Panc1 (cell line): ENCODE measurements around the gene MND1.

Experiments used
- POLR2AphosphoS5 ChIP-seq: IDR thresholded peaks from 2 replicates; pipeline ENCODE4 v1.6.1; 2012; ENCODE audit warnings: mild to moderate bottlenecking, low read depth, low read length, moderate library complexity
- TF ChIP-seq, protein P1 (sequence below): fragments of 450-650 bp; IDR thresholded peaks from 2 replicates; pipeline ENCODE4 v1.5.1; 2017; ENCODE audit warnings: mild to moderate bottlenecking
- TF ChIP-seq, protein P2 (sequence below), 2 experiments: IDR thresholded peaks; 2 replicates each; pipeline ENCODE4 v1.6.1; 2011 to 2012; ENCODE audit warnings: low read depth in 2 of 2, control low read depth in 1 of 2, low read length in 1 of 2, mild to moderate bottlenecking in 1 of 2, moderate library complexity in 1 of 2; ENCODE audit not compliant: insufficient read depth in 1 of 2

DNA sequence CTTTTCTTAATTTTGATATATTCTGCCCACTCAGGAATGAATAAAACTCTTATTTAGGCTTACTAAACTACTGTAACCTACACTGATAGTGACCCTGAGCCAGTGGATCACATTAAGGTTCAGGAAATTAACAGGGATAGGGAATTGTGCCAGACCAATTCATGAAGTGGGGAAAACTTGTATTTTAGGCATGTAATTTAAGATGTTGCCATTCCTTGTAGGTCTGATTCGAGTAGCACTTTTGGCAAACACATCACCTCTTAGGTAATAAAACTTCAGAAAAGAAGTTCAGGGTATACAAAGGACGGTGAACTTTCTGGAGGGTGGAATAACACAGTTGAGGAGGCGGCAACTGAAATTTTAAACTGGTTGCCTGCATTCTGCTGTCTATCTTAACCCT is 54.9 kb downstream of the MND1 start:
- TF ChIP-seq, protein P1, sequence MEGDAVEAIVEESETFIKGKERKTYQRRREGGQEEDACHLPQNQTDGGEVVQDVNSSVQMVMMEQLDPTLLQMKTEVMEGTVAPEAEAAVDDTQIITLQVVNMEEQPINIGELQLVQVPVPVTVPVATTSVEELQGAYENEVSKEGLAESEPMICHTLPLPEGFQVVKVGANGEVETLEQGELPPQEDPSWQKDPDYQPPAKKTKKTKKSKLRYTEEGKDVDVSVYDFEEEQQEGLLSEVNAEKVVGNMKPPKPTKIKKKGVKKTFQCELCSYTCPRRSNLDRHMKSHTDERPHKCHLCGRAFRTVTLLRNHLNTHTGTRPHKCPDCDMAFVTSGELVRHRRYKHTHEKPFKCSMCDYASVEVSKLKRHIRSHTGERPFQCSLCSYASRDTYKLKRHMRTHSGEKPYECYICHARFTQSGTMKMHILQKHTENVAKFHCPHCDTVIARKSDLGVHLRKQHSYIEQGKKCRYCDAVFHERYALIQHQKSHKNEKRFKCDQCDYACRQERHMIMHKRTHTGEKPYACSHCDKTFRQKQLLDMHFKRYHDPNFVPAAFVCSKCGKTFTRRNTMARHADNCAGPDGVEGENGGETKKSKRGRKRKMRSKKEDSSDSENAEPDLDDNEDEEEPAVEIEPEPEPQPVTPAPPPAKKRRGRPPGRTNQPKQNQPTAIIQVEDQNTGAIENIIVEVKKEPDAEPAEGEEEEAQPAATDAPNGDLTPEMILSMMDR, result no peak
- TF ChIP-seq, protein P2, sequence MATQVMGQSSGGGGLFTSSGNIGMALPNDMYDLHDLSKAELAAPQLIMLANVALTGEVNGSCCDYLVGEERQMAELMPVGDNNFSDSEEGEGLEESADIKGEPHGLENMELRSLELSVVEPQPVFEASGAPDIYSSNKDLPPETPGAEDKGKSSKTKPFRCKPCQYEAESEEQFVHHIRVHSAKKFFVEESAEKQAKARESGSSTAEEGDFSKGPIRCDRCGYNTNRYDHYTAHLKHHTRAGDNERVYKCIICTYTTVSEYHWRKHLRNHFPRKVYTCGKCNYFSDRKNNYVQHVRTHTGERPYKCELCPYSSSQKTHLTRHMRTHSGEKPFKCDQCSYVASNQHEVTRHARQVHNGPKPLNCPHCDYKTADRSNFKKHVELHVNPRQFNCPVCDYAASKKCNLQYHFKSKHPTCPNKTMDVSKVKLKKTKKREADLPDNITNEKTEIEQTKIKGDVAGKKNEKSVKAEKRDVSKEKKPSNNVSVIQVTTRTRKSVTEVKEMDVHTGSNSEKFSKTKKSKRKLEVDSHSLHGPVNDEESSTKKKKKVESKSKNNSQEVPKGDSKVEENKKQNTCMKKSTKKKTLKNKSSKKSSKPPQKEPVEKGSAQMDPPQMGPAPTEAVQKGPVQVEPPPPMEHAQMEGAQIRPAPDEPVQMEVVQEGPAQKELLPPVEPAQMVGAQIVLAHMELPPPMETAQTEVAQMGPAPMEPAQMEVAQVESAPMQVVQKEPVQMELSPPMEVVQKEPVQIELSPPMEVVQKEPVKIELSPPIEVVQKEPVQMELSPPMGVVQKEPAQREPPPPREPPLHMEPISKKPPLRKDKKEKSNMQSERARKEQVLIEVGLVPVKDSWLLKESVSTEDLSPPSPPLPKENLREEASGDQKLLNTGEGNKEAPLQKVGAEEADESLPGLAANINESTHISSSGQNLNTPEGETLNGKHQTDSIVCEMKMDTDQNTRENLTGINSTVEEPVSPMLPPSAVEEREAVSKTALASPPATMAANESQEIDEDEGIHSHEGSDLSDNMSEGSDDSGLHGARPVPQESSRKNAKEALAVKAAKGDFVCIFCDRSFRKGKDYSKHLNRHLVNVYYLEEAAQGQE (IDR thresholded peaks at IDR 0.05; ENCODE audit: insufficient read depth in 1 of 2, low read depth in 2 of 2, low read length in 1 of 2), result no peak
- no peak for TF ChIP-seq POLR2AphosphoS5
